Keratinocyte (primary cell): ENCODE results near the gene NHLH1. TPM values are rescaled to one million over a fixed set of nuclear protein-coding genes. Genes with fewer than 3 reads are reported as not detected.

Source experiments
- DNase-seq: peaks from one replicate; pipeline ENCODE4 v3.0.0-alpha.2; 2011; ENCODE audit warnings: low read depth, missing footprints, low spot score
- FAIRE-seq: peaks from 2 replicates; lab custom pipeline; 2011; peaks lifted over from hg19 to GRCh38; lab: Jason Lieb, UNC
- H2AFZ ChIP-seq: 2 replicates; pipeline ENCODE4 v1.6.0; 2012; ENCODE audit warnings: low read length, control low read depth, inconsistent platforms; ENCODE audit not compliant: control insufficient read depth
- H3K27ac ChIP-seq: 2 replicates; pipeline ENCODE4 v1.5.1; 2011; ENCODE audit warnings: low read length; ENCODE audit not compliant: control insufficient read depth, insufficient read depth
- H3K27me3 ChIP-seq: 3 replicates; pipeline ENCODE4 v1.6.0; 2011; ENCODE audit warnings: low read length; ENCODE audit not compliant: control insufficient read depth, insufficient read depth; ENCODE audit errors: extremely low read depth
- H3K36me3 ChIP-seq, 2 experiments: 2 replicates in 1 of 2; 3 replicates in 1 of 2; pipeline ENCODE4 v1.5.1; 2011; ENCODE audit warnings: low read length in 2 of 2, mild to moderate bottlenecking in 1 of 2; ENCODE audit not compliant: control insufficient read depth in 2 of 2, insufficient read depth in 2 of 2; ENCODE audit errors: extremely low read depth in 1 of 2
- H3K4me1 ChIP-seq: 3 replicates; pipeline ENCODE4 v1.5.1; 2011; ENCODE audit warnings: low read length; ENCODE audit not compliant: control insufficient read depth, insufficient read depth; ENCODE audit errors: extremely low read depth
- H3K4me2 ChIP-seq: 3 replicates; pipeline ENCODE4 v1.6.0; 2011; ENCODE audit warnings: low read depth, low read length; ENCODE audit not compliant: control insufficient read depth, insufficient read depth; ENCODE audit errors: extremely low read depth
- H3K4me3 ChIP-seq, 3 experiments: fragments of 200-600 bp in 1 of 3; sonication (generic) in 1 of 3; 2 replicates in 2 of 3; 3 replicates in 1 of 3; pipeline ENCODE4 v1.5.1; 2011 to 2016; ENCODE audit warnings: low read length in 3 of 3, mild to moderate bottlenecking in 3 of 3, control low read depth in 2 of 3, inconsistent platforms in 1 of 3, low read depth in 1 of 3, mixed read lengths in 1 of 3, mixed run types in 1 of 3, moderate library complexity in 1 of 3; ENCODE audit not compliant: control insufficient read depth in 2 of 3, insufficient read depth in 2 of 3; ENCODE audit errors: extremely low read depth in 1 of 3
- H3K79me2 ChIP-seq: 2 replicates; pipeline ENCODE4 v1.6.0; 2012; ENCODE audit warnings: low read length; ENCODE audit not compliant: control insufficient read depth, insufficient read depth
- H3K9ac ChIP-seq: 3 replicates; pipeline ENCODE4 v1.6.0; 2011; ENCODE audit warnings: low read length; ENCODE audit not compliant: control insufficient read depth, insufficient read depth; ENCODE audit errors: extremely low read depth
- H3K9me1 ChIP-seq: 3 replicates; pipeline ENCODE4 v1.6.0; 2011; ENCODE audit warnings: low read length; ENCODE audit not compliant: control insufficient read depth, insufficient read depth; ENCODE audit errors: extremely low read depth
- H3K9me3 ChIP-seq: 2 replicates; pipeline ENCODE4 v1.5.1; 2012; ENCODE audit warnings: low read depth, low read length; ENCODE audit not compliant: control insufficient read depth
- H4K20me1 ChIP-seq: 3 replicates; pipeline ENCODE4 v1.6.0; 2011; ENCODE audit warnings: low read length; ENCODE audit not compliant: control insufficient read depth, insufficient read depth; ENCODE audit errors: extremely low read depth
- CTCF ChIP-seq, 3 experiments: IDR thresholded peaks in 1 of 3; conservative IDR thresholded peaks in 1 of 3; optimal IDR thresholded peaks in 1 of 3; 2 replicates in 2 of 3; 3 replicates in 1 of 3; pipeline versions ENCODE3 to v1.5.1; 2011; ENCODE audit warnings: low read length in 3 of 3, mild to moderate bottlenecking in 3 of 3, moderate library complexity in 2 of 3, control low read depth in 1 of 3, inconsistent platforms in 1 of 3; ENCODE audit not compliant: insufficient read depth in 2 of 3; ENCODE audit errors: extremely low read depth in 1 of 3
- EZH2 ChIP-seq: IDR thresholded peaks from one replicate; pipeline ENCODE4 v1.6.1; 2012; ENCODE audit warnings: inconsistent platforms, mild to moderate bottlenecking, low read length, moderate library complexity
- dilution Hi-C: fragments of 300-500 bp; cut with MboI; formaldehyde crosslinking; loops from one replicate; pipeline ENCODE4 v1.7.0; 2020; ENCODE audit warnings: low sequenced_read_pairs; ENCODE audit not compliant: extremely low pct_ligation_motif_present
- polyA plus RNA-seq, 5 experiments: library from polyadenylated mRNA; depleted of rRNA in 3 of 5; stranded (reverse) in 3 of 5; stranded (forward) in 1 of 5; unstranded in 1 of 5; fragments of >200 nt; gene quantifications; 1 replicate in 1 of 5; 2 replicates in 3 of 5; 3 replicates in 1 of 5; pipeline versions ENCODE4 v1.2.1 to v1.2.3, GENCODE V29; 2011 to 2012; ENCODE audit warnings: missing spikeins in 2 of 5, low read depth in 1 of 5, low replicate concordance in 1 of 5

NHLH1 gene
- polyA plus RNA-seq, 1 donor (not counting 4 experiments of a cell fraction or from before 2014, with no cell fraction given), result 0.13 TPM

- H3K4me3 ChIP-seq, result no peak overlapping the region
- H3K36me3 ChIP-seq, result peaks cover 22 to 27% of the 10 kb centered on the region in 2 experiments
- no peaks in the 10 kb centered on the region for H3K9me1 ChIP-seq
- no peaks in the 10 kb centered on the region for H3K4me1 ChIP-seq
- H3K9me3 ChIP-seq, result no peaks in the 10 kb centered on the region
- no peaks in the 10 kb centered on the region for H3K27me3 ChIP-seq
- H3K4me2 ChIP-seq, result no peak overlapping the region
- no peaks in the 10 kb centered on the region for H4K20me1 ChIP-seq
- no peak overlapping the region for H3K9ac ChIP-seq
- no peak overlapping the region for H3K27ac ChIP-seq
- no peak overlapping the region for H2AFZ ChIP-seq
- dilution Hi-C loops, result no loop called here
- FAIRE-seq (no peak), DNase-seq (no peak)
- TF ChIP-seq EZH2 (no peak), CTCF (optimal IDR thresholded peaks at IDR 0.05 in 1 of 3, IDR thresholded peaks at IDR 0.05 in 1 of 3, conservative IDR thresholded peaks at IDR 0.05 in 1 of 3; ENCODE audit: extremely low read depth in 1 of 3, insufficient read depth in 2 of 3, low read length in 3 of 3) (no peak)
- no peaks in the 10 kb centered on the region for H3K79me2 ChIP-seq
Measured at GRCh38 chr1:160361199-160361598, 5.7 kb upstream of the NHLH1 start.

- no peaks in the 10 kb centered on the region for H3K9me3 ChIP-seq
- H3K4me2 ChIP-seq, result no peak overlapping the region
- no peaks in the 10 kb centered on the region for H3K9me1 ChIP-seq
- H3K9ac ChIP-seq, result no peak overlapping the region
- no peaks in the 10 kb centered on the region for H3K79me2 ChIP-seq
- no peak overlapping the region for H3K4me3 ChIP-seq
- no peak for FAIRE-seq
- no peak for DNase-seq
- H3K4me1 ChIP-seq, result no peaks in the 10 kb centered on the region
- no peaks in the 10 kb centered on the region for H3K27me3 ChIP-seq
- TF ChIP-seq EZH2 (no peak), CTCF (optimal IDR thresholded peaks at IDR 0.05 in 1 of 3, IDR thresholded peaks at IDR 0.05 in 1 of 3, conservative IDR thresholded peaks at IDR 0.05 in 1 of 3; ENCODE audit: extremely low read depth in 1 of 3, insufficient read depth in 2 of 3, low read length in 3 of 3) (no peak)
- H3K36me3 ChIP-seq, result peaks cover 16 to 22% of the 10 kb centered on the region in 2 experiments
- H3K27ac ChIP-seq, result no peak overlapping the region
- H4K20me1 ChIP-seq, result no peaks in the 10 kb centered on the region
- dilution Hi-C loops, result no loop called here
- no peak overlapping the region for H2AFZ ChIP-seq
Measured at GRCh38 chr1:160361814-160362167, 5.1 kb upstream of the NHLH1 start.
